ENCODE measurements around the gene IFNGR2. TPM values are rescaled to one million over a fixed set of nuclear protein-coding genes. Genes with fewer than 3 reads are reported as not detected.
"Not testable (repeated sequence)": the region's sequence is repeated elsewhere in the genome, so short reads cannot be mapped to it uniquely, and the experiment has no call there.

IFNGR2 gene
- total RNA-seq, 1 donor from 2014 or later, result 55.6 TPM

GRCh38 chr21:33375101-33375644 lies 28.0 kb upstream of the IFNGR2 start:
- TF ChIP-seq CTCF (IDR thresholded peaks at IDR 0.05), result no peak
- H3K27ac Mint-ChIP-seq (ENCODE audit: unreplicated experiment), result peak overlapping the region; percentile 5
- DNase-seq (ENCODE audit: extremely low spot score, unreplicated experiment), result no peak
- no peaks in the 10 kb centered on the region for H3K9me3 Mint-ChIP-seq (ENCODE audit: unreplicated experiment)
- H3K27me3 Mint-ChIP-seq (ENCODE audit: unreplicated experiment), result no peaks in the 10 kb centered on the region
- H3K4me3 Mint-ChIP-seq (ENCODE audit: unreplicated experiment), result no peak overlapping the region
- no peaks in the 10 kb centered on the region for H3K36me3 Mint-ChIP-seq (ENCODE audit: unreplicated experiment)
- H3K4me1 Mint-ChIP-seq (ENCODE audit: unreplicated experiment), result peaks cover 26% of the 10 kb centered on the region

- DNase-seq (ENCODE audit: extremely low spot score, unreplicated experiment), result no peak
- no peak for TF ChIP-seq CTCF (IDR thresholded peaks at IDR 0.05)
- Mint-ChIP-seq H3K4me3 (ENCODE audit: unreplicated experiment) (no peak overlapping the region), H3K27ac (ENCODE audit: unreplicated experiment) (no peak overlapping the region), H3K9me3 (ENCODE audit: unreplicated experiment) (no peaks in the 10 kb centered on the region), H3K27me3 (ENCODE audit: unreplicated experiment) (no peaks in the 10 kb centered on the region), H3K4me1 (ENCODE audit: unreplicated experiment) (peaks cover 42% of the 10 kb centered on the region), H3K36me3 (ENCODE audit: unreplicated experiment) (no peaks in the 10 kb centered on the region)
Measured at GRCh38 chr21:33377221-33377920, 25.8 kb upstream of the IFNGR2 start.

- no peak for TF ChIP-seq CTCF (IDR thresholded peaks at IDR 0.05)
- no peak for DNase-seq (ENCODE audit: extremely low spot score, unreplicated experiment)
- Mint-ChIP-seq H3K4me3 (ENCODE audit: unreplicated experiment) (no peak overlapping the region), H3K9me3 (ENCODE audit: unreplicated experiment) (no peaks in the 10 kb centered on the region), H3K36me3 (ENCODE audit: unreplicated experiment) (no peaks in the 10 kb centered on the region), H3K27ac (ENCODE audit: unreplicated experiment) (no peak overlapping the region), H3K4me1 (ENCODE audit: unreplicated experiment) (peaks cover 49% of the 10 kb centered on the region), H3K27me3 (ENCODE audit: unreplicated experiment) (no peaks in the 10 kb centered on the region)
Measured at GRCh38 chr21:33378081-33378480, 25.1 kb upstream of the IFNGR2 start.

- H3K36me3 Mint-ChIP-seq (ENCODE audit: unreplicated experiment); H3K9me3 Mint-ChIP-seq (ENCODE audit: unreplicated experiment); DNase-seq (ENCODE audit: extremely low spot score, unreplicated experiment); H3K4me3 Mint-ChIP-seq (ENCODE audit: unreplicated experiment); H3K27me3 Mint-ChIP-seq (ENCODE audit: unreplicated experiment): not testable (repeated sequence)
- Mint-ChIP-seq H3K27ac (ENCODE audit: unreplicated experiment) (peak overlapping the region; percentile 90), H3K4me1 (ENCODE audit: unreplicated experiment) (peaks cover 44% of the 10 kb centered on the region)
Measured at GRCh38 chr21:33379934-33380333, 23.3 kb upstream of the IFNGR2 start.

GRCh38 chr21:33380483-33380998 lies 22.7 kb upstream of the IFNGR2 start:
- Mint-ChIP-seq H3K27me3 (ENCODE audit: unreplicated experiment) (no peaks in the 10 kb centered on the region), H3K9me3 (ENCODE audit: unreplicated experiment) (no peaks in the 10 kb centered on the region), H3K4me3 (ENCODE audit: unreplicated experiment) (no peak overlapping the region), H3K36me3 (ENCODE audit: unreplicated experiment) (no peaks in the 10 kb centered on the region), H3K27ac (ENCODE audit: unreplicated experiment) (peak overlapping the region; percentile 90), H3K4me1 (ENCODE audit: unreplicated experiment) (peaks cover 39% of the 10 kb centered on the region)
- TF ChIP-seq CTCF (IDR thresholded peaks at IDR 0.05), result no peak
- peak; percentile 94 for DNase-seq (ENCODE audit: extremely low spot score, unreplicated experiment)

GRCh38 chr21:33381381-33381780 lies 21.8 kb upstream of the IFNGR2 start:
- DNase-seq (ENCODE audit: extremely low spot score, unreplicated experiment); H3K4me3 Mint-ChIP-seq (ENCODE audit: unreplicated experiment); H3K36me3 Mint-ChIP-seq (ENCODE audit: unreplicated experiment); H3K27me3 Mint-ChIP-seq (ENCODE audit: unreplicated experiment); H3K9me3 Mint-ChIP-seq (ENCODE audit: unreplicated experiment): not testable (repeated sequence)
- Mint-ChIP-seq H3K4me1 (ENCODE audit: unreplicated experiment) (peaks cover 39% of the 10 kb centered on the region), H3K27ac (ENCODE audit: unreplicated experiment) (peak overlapping the region; percentile 90)

Data from osteocyte (in vitro differentiated cells).